RWPE1 (cell line): ENCODE measurements around the gene LRRC47.
"Not testable (repeated sequence)": the region's sequence is repeated elsewhere in the genome, so short reads cannot be mapped to it uniquely, and the experiment has no call there.

Experiments
- CTCF ChIA-PET: fragments of 350-600 bp; sonication (Branson Sonifier 250); formaldehyde crosslinking; extraction: SDS; loops from one replicate; lab custom pipeline; 2021; lab: Yijun Ruan, JAX
- POLR2A ChIA-PET: fragments of 400-600 bp; formaldehyde crosslinking; extraction: SDS; loops from one replicate; lab custom pipeline; 2020; ENCODE audit warnings: antibody characterized with exemption; ENCODE audit not compliant: low non-redundant PET; lab: Yijun Ruan, JAX
- DNase-seq: peaks from one replicate; pipeline ENCODE4 v3.0.0; 2012; ENCODE audit warnings: low spot score
- H3K27ac ChIP-seq: fragments of 450-650 bp; 2 replicates; pipeline ENCODE4 v1.5.1; 2017
- TF ChIP-seq, protein P1 (sequence below): fragments of 450-650 bp; conservative IDR thresholded peaks from 2 replicates; pipeline ENCODE4 v1.5.1; 2017; ENCODE audit warnings: low read depth, mild to moderate bottlenecking

Gene LRRC47

DNA sequence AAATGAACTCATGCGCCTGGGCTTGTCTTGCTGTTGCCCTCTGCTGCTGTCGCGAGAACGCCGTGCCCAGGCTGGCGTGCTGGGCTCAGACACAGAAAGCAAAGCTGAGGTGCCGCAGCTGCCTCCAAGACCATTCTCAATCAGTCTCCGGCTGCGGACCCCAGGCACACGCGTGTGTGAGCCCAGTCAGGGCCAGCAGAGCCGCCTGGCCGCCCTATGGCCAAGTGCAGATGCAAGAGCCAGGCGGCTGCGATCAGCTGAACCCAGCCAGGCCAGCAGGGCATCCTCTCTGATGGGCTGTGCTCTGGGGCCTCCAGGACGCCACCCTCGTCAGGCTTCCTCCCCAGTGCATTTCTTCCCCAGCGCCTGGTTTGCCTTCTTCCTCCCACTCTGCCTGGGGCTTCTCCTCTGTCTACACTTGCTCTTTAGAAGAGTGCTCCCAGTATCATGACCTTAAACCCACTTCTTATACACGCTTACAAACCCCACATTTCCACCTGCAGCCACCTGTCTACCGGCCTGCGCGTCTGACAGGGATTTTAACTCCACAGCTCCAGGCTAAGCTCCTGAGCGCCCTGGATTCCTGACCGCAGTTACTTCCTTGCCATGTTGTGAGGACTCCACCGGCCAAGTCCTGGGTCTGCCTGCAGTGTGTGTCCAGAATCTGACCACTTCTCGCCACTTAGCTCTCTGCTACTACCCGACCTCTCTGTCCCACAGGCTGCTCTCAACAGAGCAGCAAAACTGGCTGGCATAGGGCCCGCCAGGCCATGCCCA lies 21.7 kb upstream of the LRRC47 start:
- DNase-seq, result no peak
- POLR2A ChIA-PET, result no interaction called here

DNA sequence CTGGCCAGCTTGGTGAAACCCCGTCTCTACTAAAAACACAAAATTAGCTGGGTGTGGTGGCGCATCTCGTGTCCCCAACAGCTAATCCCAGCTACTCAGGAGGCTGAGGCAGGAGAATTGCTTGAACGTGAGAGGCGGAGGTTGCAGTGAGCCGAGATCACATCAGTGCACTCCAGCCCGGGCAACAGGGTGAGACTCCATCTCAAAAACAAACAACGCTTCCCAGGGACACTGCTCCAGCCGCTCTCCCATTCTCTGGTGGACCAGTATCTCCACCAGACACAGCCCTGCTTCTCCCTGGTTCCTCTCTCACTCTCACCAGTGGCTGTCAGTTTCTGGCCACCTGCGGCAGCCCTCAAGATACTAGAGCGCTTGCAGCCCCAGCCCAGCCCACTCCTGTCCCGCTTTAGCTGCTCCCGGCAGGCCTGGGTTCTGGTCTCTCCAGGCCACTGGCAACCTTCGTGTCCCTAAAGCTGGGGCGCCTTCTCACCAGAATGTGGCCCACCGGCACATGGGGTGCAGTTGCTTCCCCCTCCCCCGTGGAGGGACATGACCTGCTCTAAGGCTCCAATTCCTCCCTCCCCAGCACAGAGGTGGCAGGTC lies 20.9 kb upstream of the LRRC47 start:
- DNase-seq, result no peak
- ChIA-PET CTCF (no interaction called here), POLR2A (no interaction called here)
- no peak overlapping the region for H3K27ac ChIP-seq
- TF ChIP-seq, protein P1, sequence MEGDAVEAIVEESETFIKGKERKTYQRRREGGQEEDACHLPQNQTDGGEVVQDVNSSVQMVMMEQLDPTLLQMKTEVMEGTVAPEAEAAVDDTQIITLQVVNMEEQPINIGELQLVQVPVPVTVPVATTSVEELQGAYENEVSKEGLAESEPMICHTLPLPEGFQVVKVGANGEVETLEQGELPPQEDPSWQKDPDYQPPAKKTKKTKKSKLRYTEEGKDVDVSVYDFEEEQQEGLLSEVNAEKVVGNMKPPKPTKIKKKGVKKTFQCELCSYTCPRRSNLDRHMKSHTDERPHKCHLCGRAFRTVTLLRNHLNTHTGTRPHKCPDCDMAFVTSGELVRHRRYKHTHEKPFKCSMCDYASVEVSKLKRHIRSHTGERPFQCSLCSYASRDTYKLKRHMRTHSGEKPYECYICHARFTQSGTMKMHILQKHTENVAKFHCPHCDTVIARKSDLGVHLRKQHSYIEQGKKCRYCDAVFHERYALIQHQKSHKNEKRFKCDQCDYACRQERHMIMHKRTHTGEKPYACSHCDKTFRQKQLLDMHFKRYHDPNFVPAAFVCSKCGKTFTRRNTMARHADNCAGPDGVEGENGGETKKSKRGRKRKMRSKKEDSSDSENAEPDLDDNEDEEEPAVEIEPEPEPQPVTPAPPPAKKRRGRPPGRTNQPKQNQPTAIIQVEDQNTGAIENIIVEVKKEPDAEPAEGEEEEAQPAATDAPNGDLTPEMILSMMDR, result no peak

More for the DNA sequence above, 21.7 kb upstream of the LRRC47 start:
- CTCF ChIA-PET, result no interaction called here
- TF ChIP-seq, protein P1, result no peak
- no peak overlapping the region for H3K27ac ChIP-seq

DNA sequence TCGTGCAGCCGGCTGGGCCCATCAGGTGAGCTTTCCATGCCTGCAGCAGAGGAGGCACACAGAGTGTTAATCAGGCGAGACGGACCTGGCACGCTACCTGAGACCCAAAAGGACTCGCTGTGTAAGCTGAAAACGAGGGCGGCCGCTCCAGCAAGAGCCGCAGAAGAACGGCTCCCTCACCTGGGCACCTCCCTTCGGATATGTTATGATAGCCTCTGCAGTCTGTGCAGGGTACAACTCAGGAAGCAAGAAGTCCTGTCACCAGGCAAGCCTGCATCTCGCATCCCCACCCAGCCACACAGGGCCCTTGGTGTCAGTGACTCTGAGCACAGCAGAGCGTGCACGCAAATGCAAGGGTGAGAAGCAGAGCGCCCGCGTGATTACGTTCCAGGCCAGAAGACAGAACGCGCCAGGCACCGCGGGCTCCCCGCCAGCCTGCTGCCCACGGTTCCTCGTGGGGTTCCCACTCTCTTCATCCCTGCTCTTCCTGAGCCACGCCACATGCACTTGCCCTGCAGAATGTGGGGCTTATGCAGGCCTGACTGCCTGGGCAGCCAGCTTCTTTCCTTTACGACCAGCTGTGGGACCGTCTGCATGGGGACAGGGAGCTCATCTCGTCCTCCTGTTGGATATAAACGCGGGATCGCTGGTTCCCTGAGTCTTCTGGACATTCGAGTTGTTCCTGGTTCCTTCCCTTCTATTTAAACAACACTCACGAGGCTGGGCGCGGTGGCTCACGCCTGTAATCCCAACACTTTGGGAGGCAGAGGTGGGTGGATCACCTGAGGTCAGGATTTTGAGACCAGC lies 20.2 kb upstream of the LRRC47 start:
- CTCF ChIA-PET, result no interaction called here
- DNase-seq, result no peak
- no peak overlapping the region for H3K27ac ChIP-seq
- POLR2A ChIA-PET, result no interaction called here
- TF ChIP-seq, protein P1, result no peak

DNA sequence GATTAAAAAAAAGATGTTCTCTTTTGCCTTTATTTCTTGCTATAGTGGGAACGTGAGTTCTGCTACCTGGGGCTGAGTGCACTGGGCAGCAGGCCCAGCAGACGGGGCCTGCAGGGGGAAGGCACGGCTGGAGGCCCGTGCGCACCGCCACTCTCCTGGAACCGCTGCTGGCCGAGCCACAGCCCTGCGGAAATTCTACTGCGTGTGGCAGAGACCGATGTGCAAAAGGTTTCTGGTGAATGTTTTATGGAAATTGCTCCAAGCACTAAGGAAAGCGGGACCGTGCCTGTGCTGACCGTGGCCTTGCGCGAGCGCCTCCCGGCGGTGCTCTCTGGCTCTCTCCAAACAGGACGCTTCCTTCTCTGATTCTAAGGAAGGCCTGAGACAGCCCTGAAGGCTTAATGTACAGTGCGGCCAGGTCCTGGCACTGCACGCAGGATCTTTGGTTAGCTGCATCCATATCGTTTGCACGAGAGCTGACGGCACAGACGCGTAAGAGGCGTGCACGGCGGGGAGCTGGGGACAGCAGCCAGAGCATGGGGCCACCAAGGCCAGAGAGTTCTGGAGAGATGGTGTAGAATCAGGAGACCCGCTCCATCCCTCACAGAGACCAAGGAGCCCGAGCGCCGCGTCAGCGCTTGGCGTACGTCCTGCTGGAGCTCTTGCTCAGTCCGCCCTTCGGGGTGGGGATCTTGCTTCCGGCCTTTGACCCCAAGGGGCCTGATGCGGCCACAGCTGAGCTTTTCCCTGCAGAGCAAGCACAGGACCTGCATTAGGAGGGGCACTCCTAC lies 18.7 kb upstream of the LRRC47 start:
- H3K27ac ChIP-seq, result no peak overlapping the region
- ChIA-PET POLR2A (no interaction called here), CTCF (no interaction called here)
- DNase-seq, result no peak
- TF ChIP-seq, protein P1, result no peak

DNA sequence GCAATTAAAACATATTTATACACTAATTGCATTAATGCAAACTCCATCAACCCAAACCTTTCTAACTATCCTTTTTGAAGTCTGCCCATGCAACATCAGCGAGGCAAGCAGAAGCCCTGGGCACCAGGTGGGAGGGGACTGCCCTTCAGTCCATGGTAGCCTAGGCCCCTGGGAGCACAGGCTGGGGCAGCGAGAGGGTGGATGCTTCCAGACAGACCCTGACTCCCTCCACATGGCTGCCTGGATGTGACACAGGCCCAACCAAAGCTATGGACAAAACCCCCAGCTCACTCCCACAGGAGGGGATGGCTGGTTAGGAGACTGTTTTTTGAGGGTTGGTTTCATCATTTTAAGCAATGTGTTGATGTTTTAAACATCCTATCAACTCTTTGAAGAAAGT lies 17.8 kb upstream of the LRRC47 start:
- H3K27ac ChIP-seq, result no peak overlapping the region
- TF ChIP-seq, protein P1, result no peak
- ChIA-PET POLR2A (no interaction called here), CTCF (no interaction called here)
- no peak for DNase-seq

DNA sequence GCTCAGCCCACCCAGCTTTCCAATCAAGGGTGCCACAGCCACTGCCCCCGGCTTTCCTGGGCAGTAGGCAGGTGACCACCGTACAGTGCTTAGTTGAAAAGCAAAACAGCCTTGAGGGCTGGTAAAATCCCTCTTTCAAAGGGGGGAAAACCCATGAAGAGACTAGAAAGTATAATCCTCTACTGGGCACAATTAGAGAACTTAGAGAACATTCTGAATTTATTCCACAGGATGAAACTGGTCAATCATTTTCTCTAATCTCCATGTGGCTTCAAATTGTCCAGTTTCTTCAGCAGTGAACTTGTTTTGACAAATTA lies 15.3 kb upstream of the LRRC47 start:
- TF ChIP-seq, protein P1, result no peak
- DNase-seq, result no peak
- ChIA-PET CTCF (no interaction called here), POLR2A (no interaction called here)
- no peak overlapping the region for H3K27ac ChIP-seq

DNA sequence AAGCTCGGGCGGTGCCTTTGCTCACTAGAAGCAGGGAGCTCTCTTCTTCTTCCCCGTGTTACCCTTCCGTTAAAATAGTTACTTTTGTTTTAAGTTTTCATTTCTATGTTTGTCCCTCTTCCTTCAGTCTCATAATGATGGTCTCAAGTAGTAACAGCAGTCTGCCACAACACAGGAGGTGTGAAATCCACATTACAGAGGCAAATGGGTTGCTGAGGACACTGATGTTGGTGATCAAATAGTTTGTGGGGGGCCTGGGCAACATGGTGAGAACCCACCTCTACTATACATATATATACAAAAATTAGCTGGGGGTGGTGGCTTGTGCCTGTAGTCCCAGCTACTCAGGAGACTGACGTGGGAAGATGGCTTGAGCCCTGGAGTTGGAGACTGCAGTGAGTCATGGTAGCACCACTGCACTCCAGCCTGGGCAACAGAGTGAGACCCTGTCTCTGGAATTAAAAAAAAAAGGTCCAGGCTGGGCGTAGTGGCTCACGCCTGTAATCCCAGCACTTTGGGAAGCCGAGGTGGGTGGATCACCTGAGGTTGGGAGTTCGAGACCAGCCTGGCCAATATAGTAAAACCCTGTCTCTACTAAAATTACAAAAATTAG lies 14.0 kb upstream of the LRRC47 start:
- DNase-seq, H3K27ac ChIP-seq, POLR2A ChIA-PET, CTCF ChIA-PET: not testable (repeated sequence)
